Measurements from ENCODE around the gene ERGIC1.

DNA sequence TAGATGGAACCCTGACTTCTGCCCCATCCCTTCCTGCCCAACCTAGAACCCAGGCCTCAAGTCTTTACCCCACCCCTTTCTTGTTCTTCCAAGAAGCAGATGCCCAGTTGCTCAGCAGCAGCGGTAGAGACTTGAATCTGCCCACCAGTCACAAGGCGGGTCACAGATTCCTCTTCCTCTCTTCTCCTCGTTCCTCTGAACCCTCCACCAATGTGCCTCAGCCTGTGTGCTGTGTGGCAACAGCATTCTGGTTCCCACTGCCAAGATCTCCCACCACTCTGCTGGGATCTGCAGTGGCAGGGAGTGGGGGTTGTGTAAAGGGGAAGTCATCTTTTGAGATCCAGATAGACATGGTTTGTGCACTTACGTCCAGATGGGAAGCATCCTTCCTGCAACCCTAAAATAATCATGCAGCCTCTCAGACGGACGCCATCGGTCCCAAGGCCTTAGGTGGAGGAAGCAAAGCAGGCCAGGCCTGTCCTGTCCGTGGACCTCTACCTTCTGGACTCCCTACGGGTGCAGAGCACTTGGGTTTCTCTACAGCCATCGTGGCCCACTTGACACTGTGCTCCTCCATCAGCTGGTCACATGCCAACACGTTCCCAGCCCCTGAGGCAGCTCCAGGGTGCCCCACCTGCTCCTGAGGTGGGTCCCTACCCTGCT, 117.5 kb downstream of the ERGIC1 start:
- TF ChIP-seq, protein P1, sequence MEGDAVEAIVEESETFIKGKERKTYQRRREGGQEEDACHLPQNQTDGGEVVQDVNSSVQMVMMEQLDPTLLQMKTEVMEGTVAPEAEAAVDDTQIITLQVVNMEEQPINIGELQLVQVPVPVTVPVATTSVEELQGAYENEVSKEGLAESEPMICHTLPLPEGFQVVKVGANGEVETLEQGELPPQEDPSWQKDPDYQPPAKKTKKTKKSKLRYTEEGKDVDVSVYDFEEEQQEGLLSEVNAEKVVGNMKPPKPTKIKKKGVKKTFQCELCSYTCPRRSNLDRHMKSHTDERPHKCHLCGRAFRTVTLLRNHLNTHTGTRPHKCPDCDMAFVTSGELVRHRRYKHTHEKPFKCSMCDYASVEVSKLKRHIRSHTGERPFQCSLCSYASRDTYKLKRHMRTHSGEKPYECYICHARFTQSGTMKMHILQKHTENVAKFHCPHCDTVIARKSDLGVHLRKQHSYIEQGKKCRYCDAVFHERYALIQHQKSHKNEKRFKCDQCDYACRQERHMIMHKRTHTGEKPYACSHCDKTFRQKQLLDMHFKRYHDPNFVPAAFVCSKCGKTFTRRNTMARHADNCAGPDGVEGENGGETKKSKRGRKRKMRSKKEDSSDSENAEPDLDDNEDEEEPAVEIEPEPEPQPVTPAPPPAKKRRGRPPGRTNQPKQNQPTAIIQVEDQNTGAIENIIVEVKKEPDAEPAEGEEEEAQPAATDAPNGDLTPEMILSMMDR (IDR thresholded peaks at IDR 0.05; ENCODE audit: control extremely low read depth in 1 of 3, insufficient read depth in 1 of 3, low read depth in 1 of 3, low read length in 3 of 3): no peak
- no peak for TF ChIP-seq CBX8 (IDR thresholded peaks at IDR 0.05; ENCODE audit: borderline replicate concordance, low read depth, low read length)
- no peak for TF ChIP-seq ZNF274 (IDR thresholded peaks at IDR 0.05; ENCODE audit: borderline replicate concordance, extremely low read depth, low read length)
